HG03025 (cell line): Measurements from ENCODE around the gene SLC8A1.

Experiments
- ATAC-seq: cut with Tn5 transposase; IDR thresholded peaks from one replicate; pipeline ENCODE4 v1.9.1; 2021; ENCODE audit warnings: mild to moderate bottlenecking, moderate library complexity; ENCODE audit not compliant: unreplicated experiment, low FRiP score

SLC8A1 gene

GRCh38 chr2:40430776-40431599 lies 20.9 kb downstream of the SLC8A1 start:
- no peak for ATAC-seq

- ATAC-seq = no peak
These were observed 23.5 kb downstream of the SLC8A1 start for GRCh38 chr2:40428439-40428838.

- no peak for ATAC-seq
These were observed 30.1 kb downstream of the SLC8A1 start for GRCh38 chr2:40421631-40422297.

- no peak for ATAC-seq
These were observed 31.4 kb downstream of the SLC8A1 start for GRCh38 chr2:40420478-40420877.

- ATAC-seq = no peak
These were observed 32.5 kb downstream of the SLC8A1 start for GRCh38 chr2:40419364-40419762.

GRCh38 chr2:40418614-40419363 lies 33.1 kb downstream of the SLC8A1 start:
- ATAC-seq = no peak

- no peak for ATAC-seq
These were observed 35.4 kb downstream of the SLC8A1 start for GRCh38 chr2:40416486-40416885.

GRCh38 chr2:40415391-40415790 lies 36.5 kb downstream of the SLC8A1 start:
- ATAC-seq = no peak

GRCh38 chr2:40412456-40412855 lies 39.4 kb downstream of the SLC8A1 start:
- no peak for ATAC-seq

GRCh38 chr2:40410695-40411094 lies 41.2 kb downstream of the SLC8A1 start:
- no peak for ATAC-seq

GRCh38 chr2:40409734-40410133 lies 42.2 kb downstream of the SLC8A1 start:
- ATAC-seq = no peak

- ATAC-seq = no peak
These were observed 45.2 kb downstream of the SLC8A1 start for GRCh38 chr2:40406485-40407289.

- no peak for ATAC-seq
These were observed 46.4 kb downstream of the SLC8A1 start for GRCh38 chr2:40405465-40405864.

GRCh38 chr2:40404517-40404916 lies 47.4 kb downstream of the SLC8A1 start:
- no peak for ATAC-seq

- no peak for ATAC-seq
These were observed 48.6 kb downstream of the SLC8A1 start for GRCh38 chr2:40403233-40403836.

GRCh38 chr2:40401896-40402295 lies 50.0 kb downstream of the SLC8A1 start:
- no peak for ATAC-seq

- ATAC-seq = no peak
These were observed 51.4 kb downstream of the SLC8A1 start for GRCh38 chr2:40400336-40400953.

GRCh38 chr2:40397765-40398164 lies 54.1 kb downstream of the SLC8A1 start:
- no peak for ATAC-seq

GRCh38 chr2:40396124-40396523 lies 55.8 kb downstream of the SLC8A1 start:
- no peak for ATAC-seq
